Liver (tissue), 9 donors: ENCODE data around the gene ZNF524. TPM values are rescaled to one million over a fixed set of nuclear protein-coding genes. Genes with fewer than 3 reads are reported as not detected.

Source experiments
- DNase-seq: peaks from one replicate; pipeline ENCODE4 v3.0.0-alpha.2; 2017; ENCODE audit warnings: low spot score
- H3K27ac ChIP-seq, 2 donors: one replicate each; pipeline ENCODE4 v1.7.0; 2013; ENCODE audit warnings: inconsistent platforms in 2 of 2, low read length in 2 of 2, control low read depth in 1 of 2, low read depth in 1 of 2, mild to moderate bottlenecking in 1 of 2
- H3K27me3 ChIP-seq, 4 donors: one replicate each; pipeline versions ENCODE4 v1.6.1 to v1.7.0; 2013; ENCODE audit warnings: low read length in 3 of 4, inconsistent platforms in 1 of 4, mild to moderate bottlenecking in 1 of 4, moderate library complexity in 1 of 4; ENCODE audit not compliant: control insufficient read depth in 4 of 4, insufficient read depth in 4 of 4
- H3K36me3 ChIP-seq, 4 donors: one replicate each; pipeline versions ENCODE4 v1.6.1 to v1.7.0; 2013; ENCODE audit warnings: low read length in 3 of 4, mild to moderate bottlenecking in 3 of 4, low read depth in 1 of 4, moderate library complexity in 1 of 4; ENCODE audit not compliant: control insufficient read depth in 4 of 4, insufficient read depth in 3 of 4
- H3K4me1 ChIP-seq, 4 donors: one replicate each; pipeline versions ENCODE4 v1.6.1 to v1.7.0; 2013; ENCODE audit warnings: low read length in 3 of 4, mild to moderate bottlenecking in 3 of 4, moderate library complexity in 1 of 4; ENCODE audit not compliant: control insufficient read depth in 4 of 4, insufficient read depth in 4 of 4
- H3K4me3 ChIP-seq, 3 donors: one replicate each; pipeline versions ENCODE4 v1.6.1 to v1.7.0; 2013; ENCODE audit warnings: low read length in 3 of 3, control low read depth in 1 of 3, low read depth in 1 of 3, mild to moderate bottlenecking in 1 of 3
- H3K9ac ChIP-seq, 2 donors: one replicate each; pipeline ENCODE4 v1.7.0; 2013; ENCODE audit warnings: low read length in 2 of 2, mild to moderate bottlenecking in 2 of 2, moderate library complexity in 2 of 2, control low read depth in 1 of 2, low read depth in 1 of 2
- H3K9me3 ChIP-seq, 4 donors: one replicate each; pipeline versions ENCODE4 v1.6.1 to v1.7.0; 2013; ENCODE audit warnings: low read length in 3 of 4; ENCODE audit not compliant: control insufficient read depth in 4 of 4
- EGR1 ChIP-seq, 2 donors: IDR thresholded peaks; 2 replicates each; pipeline ENCODE4 v1.6.1; 2016 to 2018; ENCODE audit warnings: antibody characterized with exemption in 2 of 2, low read depth in 2 of 2
- FOXA1 ChIP-seq: IDR thresholded peaks from 2 replicates; pipeline ENCODE4 v1.6.1; 2016; ENCODE audit warnings: antibody characterized with exemption
- FOXA2 ChIP-seq: IDR thresholded peaks from 2 replicates; pipeline ENCODE4 v1.6.1; 2016; ENCODE audit warnings: antibody characterized with exemption
- HNF4A ChIP-seq, 2 donors: conservative IDR thresholded peaks; 2 replicates each; pipeline ENCODE4 v1.6.1; 2016; ENCODE audit warnings: antibody characterized with exemption in 2 of 2, mild to moderate bottlenecking in 2 of 2
- HNF4G ChIP-seq: IDR thresholded peaks from 2 replicates; pipeline ENCODE4 v1.6.1; 2016; ENCODE audit warnings: antibody characterized with exemption
- RAD21 ChIP-seq, 2 donors: IDR thresholded peaks; 2 replicates each; pipeline ENCODE4 v1.6.1; 2016; ENCODE audit warnings: antibody characterized with exemption in 2 of 2, mild to moderate bottlenecking in 2 of 2
- SP1 ChIP-seq: IDR thresholded peaks from 2 replicates; pipeline ENCODE4 v1.6.1; 2018; ENCODE audit warnings: antibody characterized with exemption, mild to moderate bottlenecking
- TAF1 ChIP-seq: conservative IDR thresholded peaks from 2 replicates; pipeline ENCODE4 v1.6.1; 2016; ENCODE audit warnings: antibody characterized with exemption, mild to moderate bottlenecking
- YY1 ChIP-seq: IDR thresholded peaks from 2 replicates; pipeline ENCODE4 v1.6.1; 2016; ENCODE audit warnings: antibody characterized with exemption, mild to moderate bottlenecking
- WGBS: extraction: QIAGEN DNeasy Blood & Tissue Kit; methylation state at CpG from one replicate; pipeline ENCODE4 v1.1.7; 2013; 5-methylcytosine and 5-hydroxymethylcytosine counted together
- polyA plus RNA-seq, 2 donors: library from polyadenylated mRNA; stranded (reverse) in 1 of 2; unstranded in 1 of 2; fragments of 200-250 nt in 1 of 2; fragments of >200 nt in 1 of 2; fragmentation: Nextera tagmentation in 1 of 2; extraction: Ambion mirVana in 1 of 2; gene quantifications; one replicate each; pipeline versions ENCODE4 v1.2.1 to v1.2.3, GENCODE V29; 2013 to 2015
- total RNA-seq, 2 donors: library from RNA; depleted of rRNA; stranded (reverse); fragments of >200 nt; gene quantifications; one replicate each; pipeline ENCODE4 v1.2.3, GENCODE V29; 2014
- TF ChIP-seq, protein P1 (sequence below): IDR thresholded peaks from 2 replicates; pipeline ENCODE4 v1.6.1; 2016; ENCODE audit warnings: antibody characterized with exemption
- TF ChIP-seq, protein P2 (sequence below): IDR thresholded peaks from 2 replicates; pipeline ENCODE4 v1.6.1; 2016; ENCODE audit warnings: antibody characterized with exemption, mild to moderate bottlenecking
- TF ChIP-seq, protein P3 (sequence below): IDR thresholded peaks from 2 replicates; pipeline ENCODE4 v1.6.1; 2016; ENCODE audit warnings: antibody characterized with exemption
- donor health status: healthy.
- donor health status: healthy.
- donor health status: healthy.
- donor health status: healthy.
- donor health status: healthy.

ZNF524 gene
- total and polyA plus RNA-seq, 4 donors = 6.7 to 12.3 (median 10.2) TPM

DNA sequence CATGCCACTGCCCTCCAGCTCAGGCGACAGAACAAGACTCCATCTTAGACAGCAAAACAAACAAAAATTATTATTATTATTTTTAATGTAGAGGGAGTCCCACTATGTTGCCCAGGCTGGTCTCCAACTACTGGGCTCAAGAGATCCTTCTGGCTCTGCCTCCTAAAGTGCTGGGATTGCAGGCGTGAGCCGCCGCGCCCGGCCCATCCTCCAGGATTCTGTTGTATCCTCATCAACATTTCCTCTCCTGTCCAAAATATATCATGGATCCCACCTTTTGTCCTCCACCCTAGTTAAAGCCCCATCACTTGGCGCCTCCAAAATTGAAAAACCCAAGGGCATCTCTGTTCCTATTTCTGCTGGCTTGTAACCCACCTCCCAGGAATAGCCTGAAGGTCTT, 23.0 kb downstream of the ZNF524 start:
- Histone ChIP-seq H3K27me3 (no peaks in the 10 kb centered on the region), H3K36me3 (peaks cover 0 to 4% (median 1%) of the 10 kb centered on the region in 4 donors), H3K9ac (no peak overlapping the region), H3K4me1 (peaks cover 0 to 12% (median 7%) of the 10 kb centered on the region in 4 donors), H3K9me3 (no peaks in the 10 kb centered on the region), H3K4me3 (no peak overlapping the region), H3K27ac (no peak overlapping the region)
- TF ChIP-seq, protein P1, sequence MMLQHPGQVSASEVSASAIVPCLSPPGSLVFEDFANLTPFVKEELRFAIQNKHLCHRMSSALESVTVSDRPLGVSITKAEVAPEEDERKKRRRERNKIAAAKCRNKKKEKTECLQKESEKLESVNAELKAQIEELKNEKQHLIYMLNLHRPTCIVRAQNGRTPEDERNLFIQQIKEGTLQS = no peak
- no peak for DNase-seq
- 97% methylated on average over 7 of the region's 7 CpGs for WGBS

DNA sequence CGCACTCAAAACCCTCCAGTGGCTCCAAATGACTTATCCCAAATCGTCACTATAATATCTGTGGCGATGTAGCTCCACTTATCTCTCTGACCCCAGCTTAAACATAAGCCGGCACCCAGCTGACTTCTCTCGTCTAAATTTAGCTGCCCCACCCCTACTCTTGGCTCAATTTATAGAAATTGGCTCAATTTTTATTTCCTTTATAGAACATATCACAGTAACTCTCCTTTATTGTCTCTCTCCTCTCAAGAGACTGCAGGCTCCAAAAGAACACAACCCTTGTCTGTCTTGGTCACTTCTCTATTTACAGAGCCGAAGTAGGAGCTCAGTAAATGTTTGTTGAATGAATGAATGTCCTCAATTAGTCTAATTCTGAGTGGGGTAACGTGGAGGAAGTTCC, 23.5 kb downstream of the ZNF524 start:
- Histone ChIP-seq H3K4me1 (peaks cover 0 to 12% (median 7%) of the 10 kb centered on the region in 4 donors), H3K27ac (no peak overlapping the region), H3K9me3 (no peaks in the 10 kb centered on the region), H3K4me3 (no peak overlapping the region), H3K36me3 (peaks cover 0 to 4% (median 1%) of the 10 kb centered on the region in 4 donors), H3K9ac (no peak overlapping the region), H3K27me3 (no peaks in the 10 kb centered on the region)
- TF ChIP-seq HNF4A (conservative IDR thresholded peaks at IDR 0.05) (no peak), YY1 (no peak), SP1 (no peak), EGR1 (IDR thresholded peaks at IDR 0.05; ENCODE audit: low read depth in 2 of 2) (no peak), HNF4G (no peak), TAF1 (no peak), FOXA2 (no peak), RAD21 (IDR thresholded peaks at IDR 0.05) (no peak), FOXA1 (no peak)
- TF ChIP-seq, protein P2, sequence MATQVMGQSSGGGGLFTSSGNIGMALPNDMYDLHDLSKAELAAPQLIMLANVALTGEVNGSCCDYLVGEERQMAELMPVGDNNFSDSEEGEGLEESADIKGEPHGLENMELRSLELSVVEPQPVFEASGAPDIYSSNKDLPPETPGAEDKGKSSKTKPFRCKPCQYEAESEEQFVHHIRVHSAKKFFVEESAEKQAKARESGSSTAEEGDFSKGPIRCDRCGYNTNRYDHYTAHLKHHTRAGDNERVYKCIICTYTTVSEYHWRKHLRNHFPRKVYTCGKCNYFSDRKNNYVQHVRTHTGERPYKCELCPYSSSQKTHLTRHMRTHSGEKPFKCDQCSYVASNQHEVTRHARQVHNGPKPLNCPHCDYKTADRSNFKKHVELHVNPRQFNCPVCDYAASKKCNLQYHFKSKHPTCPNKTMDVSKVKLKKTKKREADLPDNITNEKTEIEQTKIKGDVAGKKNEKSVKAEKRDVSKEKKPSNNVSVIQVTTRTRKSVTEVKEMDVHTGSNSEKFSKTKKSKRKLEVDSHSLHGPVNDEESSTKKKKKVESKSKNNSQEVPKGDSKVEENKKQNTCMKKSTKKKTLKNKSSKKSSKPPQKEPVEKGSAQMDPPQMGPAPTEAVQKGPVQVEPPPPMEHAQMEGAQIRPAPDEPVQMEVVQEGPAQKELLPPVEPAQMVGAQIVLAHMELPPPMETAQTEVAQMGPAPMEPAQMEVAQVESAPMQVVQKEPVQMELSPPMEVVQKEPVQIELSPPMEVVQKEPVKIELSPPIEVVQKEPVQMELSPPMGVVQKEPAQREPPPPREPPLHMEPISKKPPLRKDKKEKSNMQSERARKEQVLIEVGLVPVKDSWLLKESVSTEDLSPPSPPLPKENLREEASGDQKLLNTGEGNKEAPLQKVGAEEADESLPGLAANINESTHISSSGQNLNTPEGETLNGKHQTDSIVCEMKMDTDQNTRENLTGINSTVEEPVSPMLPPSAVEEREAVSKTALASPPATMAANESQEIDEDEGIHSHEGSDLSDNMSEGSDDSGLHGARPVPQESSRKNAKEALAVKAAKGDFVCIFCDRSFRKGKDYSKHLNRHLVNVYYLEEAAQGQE = no peak
- no peak for DNase-seq
- WGBS = 74% methylated on average over 7 of the region's 7 CpGs

DNA sequence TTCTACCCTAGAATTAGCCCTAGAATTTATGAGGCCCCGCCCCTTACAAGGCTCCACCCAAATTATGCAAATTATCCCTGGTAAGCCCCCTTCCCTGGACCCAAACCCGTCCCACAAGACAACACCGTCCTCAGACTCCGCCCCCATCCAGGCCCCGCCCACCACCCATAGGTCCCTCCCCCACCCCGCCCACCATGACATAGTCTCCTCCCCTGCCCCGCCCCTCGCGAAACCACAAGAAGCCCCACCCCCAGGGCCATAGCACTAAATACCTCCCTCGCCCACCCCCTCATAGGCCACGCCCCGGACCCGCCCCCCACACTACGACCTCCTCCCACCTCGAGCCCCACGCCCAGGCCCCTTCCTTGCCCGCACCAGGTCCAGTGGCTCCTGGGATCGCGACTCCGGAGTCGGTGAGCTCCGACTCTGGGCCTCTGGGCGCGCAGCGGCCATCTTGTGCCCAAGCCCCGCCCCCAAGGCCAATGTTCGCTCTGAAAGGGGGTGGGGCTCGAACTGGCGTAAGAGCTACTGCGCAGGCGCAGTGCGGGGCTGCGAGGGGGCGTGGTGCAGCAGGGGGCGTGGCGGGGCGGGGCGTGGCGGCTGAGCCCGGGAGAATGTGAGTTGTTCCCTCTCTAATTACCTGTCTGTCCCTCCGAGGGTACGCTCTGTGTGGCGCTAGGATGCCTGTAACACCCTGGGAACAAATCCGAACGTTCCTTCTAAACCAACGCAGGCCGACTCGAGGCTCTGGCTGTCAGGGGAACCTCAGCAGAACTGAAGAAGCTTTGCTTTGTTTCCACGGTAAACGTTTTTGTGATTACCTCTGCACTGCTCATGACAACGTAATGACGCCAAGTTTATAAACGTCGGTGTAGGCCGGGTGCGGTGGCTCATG, 24.3 kb downstream of the ZNF524 start, which contains the start of gene ZNF784:
Gene ZNF784, minus strand, starts transcription at position 458 of the 895 bp plus-strand sequence. Its CDS starts 5 bp downstream, at position 453.
- peaks cover 0 to 12% (median 7%) of the 10 kb centered on the region in 4 donors for H3K4me1 ChIP-seq
- no peaks in the 10 kb centered on the region for H3K9me3 ChIP-seq
- TF ChIP-seq HNF4A (conservative IDR thresholded peaks at IDR 0.05) (peak in 1 of 2 donors; percentile 27), HNF4G (no peak), YY1 (peak; percentile 98), SP1 (peak; percentile 80)
- TF ChIP-seq, protein P3, sequence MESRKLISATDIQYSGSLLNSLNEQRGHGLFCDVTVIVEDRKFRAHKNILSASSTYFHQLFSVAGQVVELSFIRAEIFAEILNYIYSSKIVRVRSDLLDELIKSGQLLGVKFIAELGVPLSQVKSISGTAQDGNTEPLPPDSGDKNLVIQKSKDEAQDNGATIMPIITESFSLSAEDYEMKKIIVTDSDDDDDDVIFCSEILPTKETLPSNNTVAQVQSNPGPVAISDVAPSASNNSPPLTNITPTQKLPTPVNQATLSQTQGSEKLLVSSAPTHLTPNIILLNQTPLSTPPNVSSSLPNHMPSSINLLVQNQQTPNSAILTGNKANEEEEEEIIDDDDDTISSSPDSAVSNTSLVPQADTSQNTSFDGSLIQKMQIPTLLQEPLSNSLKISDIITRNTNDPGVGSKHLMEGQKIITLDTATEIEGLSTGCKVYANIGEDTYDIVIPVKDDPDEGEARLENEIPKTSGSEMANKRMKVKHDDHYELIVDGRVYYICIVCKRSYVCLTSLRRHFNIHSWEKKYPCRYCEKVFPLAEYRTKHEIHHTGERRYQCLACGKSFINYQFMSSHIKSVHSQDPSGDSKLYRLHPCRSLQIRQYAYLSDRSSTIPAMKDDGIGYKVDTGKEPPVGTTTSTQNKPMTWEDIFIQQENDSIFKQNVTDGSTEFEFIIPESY = no peak
- DNase-seq = peak; percentile 96
- H3K36me3 ChIP-seq = peaks cover 0 to 4% (median 1%) of the 10 kb centered on the region in 4 donors
- H3K27ac ChIP-seq = peak within 1 kb of the TSS; percentile 88 to 93
- no peak within 1 kb of the TSS for H3K9ac ChIP-seq
- under 1% methylated on average over 56 of the region's 56 CpGs for WGBS
- peak within 1 kb of the TSS; percentile 53 to 75 (median 64) for H3K4me3 ChIP-seq
- H3K27me3 ChIP-seq = no peaks in the 10 kb centered on the region
